DMS153 (cell line): Measurements from ENCODE around the gene TMEM184A.

Source experiments
- DNase-seq: peaks from one replicate; lab custom pipeline; 2025; lab: John Stamatoyannopoulos, UW

Gene TMEM184A

DNA sequence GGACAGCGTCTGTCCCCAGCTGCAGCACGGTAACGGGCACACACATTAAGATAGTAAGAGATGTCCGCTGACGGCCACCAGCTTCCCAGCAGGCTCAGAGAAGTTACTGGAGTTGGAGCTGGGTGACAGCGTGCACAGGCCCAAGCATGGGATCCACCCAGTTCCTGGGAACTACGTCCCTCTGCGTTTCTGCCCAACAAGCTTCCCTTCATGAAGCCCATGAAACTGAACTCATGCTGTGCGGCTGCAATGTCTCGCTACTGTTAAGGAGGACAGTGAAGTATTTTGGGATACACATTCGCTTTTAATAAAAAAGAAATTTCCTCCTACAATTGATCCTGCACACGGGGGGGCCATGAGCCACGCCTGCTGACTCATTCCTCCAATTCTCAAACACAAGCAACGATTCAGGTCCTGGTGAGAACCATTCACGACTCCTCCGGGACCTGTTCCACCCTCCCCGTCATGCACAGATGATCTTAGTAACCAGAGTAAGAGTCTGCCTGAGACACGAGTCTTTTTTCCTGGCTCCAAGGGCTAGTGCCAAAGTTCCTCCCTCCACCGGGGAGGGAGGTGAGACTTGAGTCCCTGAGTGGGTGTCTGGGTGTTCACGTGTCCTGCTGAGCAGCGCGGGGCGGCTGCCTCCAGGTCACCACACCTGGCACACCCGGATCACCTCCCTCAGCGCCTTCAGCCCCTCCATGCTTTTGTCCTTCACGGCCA is 11.2 kb upstream of the TMEM184A start:
- DNase-seq = no peak

DNA sequence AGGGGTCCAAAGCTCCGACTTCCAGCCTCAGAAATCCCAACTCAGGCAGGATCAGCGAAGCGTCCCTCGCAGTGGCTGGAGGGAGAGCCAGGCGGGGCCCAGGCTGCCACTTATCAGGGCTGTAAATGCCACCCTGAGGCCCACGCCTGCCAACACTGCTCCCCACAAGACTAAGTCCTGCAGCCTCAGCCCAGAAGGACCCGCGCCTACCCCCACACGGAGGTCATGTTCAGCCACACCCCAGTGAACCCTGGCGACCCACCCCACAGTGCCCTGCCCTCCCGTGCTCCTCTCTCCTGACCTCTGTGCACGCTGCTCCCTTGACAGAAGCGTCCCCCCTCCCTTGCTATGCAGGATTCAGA is 10.7 kb upstream of the TMEM184A start:
- DNase-seq = no peak

DNA sequence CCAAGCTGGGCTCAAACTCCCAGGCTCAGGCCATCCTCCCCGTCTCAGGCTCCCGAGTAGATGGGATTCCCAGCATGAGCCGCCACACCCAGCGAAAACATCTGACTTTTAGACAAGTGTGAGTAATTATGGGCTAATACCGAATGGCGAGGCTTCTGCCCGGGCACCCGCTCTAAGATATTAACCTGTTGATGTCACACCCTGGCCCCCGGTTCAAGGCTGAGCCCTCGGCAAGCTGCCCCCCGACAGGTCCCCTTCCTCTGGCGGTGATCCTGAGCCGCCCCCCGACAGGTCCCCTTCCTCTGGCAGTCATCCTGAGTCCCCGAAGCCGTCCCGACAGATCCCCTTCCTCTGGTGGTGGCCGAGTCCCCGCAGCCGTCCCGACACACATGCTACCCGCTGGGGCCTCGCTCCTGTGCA is 8.6 kb upstream of the TMEM184A start:
- no peak for DNase-seq

DNA sequence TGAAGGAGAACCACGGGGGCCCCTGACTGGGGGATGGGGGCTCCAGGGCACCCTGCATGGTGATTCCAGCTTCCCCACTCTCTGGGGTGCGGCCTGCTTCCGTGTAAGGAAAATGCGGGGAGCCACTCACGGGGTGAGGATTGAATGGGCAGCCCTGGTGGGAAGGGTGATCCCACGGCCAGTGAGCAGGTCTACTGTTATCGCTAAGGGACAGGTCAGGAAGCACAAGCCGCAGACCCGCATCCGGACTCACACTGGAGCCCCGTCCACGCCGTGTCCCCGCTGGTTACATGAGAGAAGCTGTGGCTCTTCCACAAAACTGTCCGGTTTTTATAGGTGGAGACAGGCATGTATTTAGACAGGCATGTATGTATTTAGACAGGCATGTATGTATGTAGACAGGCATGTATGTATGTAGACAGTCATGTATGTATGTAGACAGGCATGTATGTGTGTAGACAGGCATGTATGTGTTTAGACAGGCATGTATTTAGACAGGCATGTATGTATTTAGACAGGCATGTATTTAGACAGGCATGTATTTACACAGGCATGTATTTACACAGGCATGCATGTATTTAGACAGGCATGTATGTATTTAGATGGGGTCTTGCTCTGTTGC is 8.1 kb upstream of the TMEM184A start:
- no peak for DNase-seq

DNA sequence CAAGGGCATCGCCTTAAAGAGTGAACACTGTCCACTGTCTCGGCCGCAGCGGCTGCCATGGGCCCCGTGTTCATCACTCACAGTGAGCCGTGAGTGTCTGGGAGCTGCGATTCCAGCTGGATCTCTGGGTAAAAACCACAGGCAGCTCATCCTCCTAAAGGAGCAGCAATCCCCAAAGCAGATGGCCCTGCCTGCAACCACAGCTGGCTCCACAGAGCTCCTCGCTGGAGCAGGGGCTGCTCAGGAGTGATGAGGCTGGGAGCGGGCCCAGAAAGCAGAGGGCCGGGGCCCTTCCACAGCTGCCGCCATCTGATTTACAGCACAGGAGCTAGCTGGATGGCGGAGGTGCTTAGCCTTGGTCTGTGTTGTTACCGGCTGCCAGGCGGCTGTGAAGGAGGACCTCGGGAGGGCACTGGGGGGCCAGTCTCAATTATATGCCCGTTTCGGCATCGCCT is 6.6 kb upstream of the TMEM184A start:
- DNase-seq = no peak

DNA sequence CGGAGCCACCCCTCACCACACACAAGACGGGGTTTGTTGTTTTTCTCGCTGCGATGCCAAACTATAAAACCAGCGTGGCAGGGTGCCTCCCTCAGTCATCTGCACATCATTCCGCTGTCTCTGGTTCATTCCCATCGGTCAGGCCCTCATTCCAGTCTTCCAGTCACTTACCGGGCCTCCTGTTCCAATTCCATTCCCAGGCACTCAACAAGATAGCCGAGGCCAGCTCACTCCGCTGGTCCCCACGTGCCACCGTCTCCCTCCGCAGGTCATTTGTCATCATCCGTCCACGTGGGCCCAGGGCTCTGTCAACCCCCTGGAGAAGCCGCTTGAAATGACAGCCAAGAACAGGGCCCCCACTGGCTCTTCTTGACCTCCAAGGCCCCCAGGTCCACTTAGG is 6.1 kb upstream of the TMEM184A start:
- DNase-seq = no peak

DNA sequence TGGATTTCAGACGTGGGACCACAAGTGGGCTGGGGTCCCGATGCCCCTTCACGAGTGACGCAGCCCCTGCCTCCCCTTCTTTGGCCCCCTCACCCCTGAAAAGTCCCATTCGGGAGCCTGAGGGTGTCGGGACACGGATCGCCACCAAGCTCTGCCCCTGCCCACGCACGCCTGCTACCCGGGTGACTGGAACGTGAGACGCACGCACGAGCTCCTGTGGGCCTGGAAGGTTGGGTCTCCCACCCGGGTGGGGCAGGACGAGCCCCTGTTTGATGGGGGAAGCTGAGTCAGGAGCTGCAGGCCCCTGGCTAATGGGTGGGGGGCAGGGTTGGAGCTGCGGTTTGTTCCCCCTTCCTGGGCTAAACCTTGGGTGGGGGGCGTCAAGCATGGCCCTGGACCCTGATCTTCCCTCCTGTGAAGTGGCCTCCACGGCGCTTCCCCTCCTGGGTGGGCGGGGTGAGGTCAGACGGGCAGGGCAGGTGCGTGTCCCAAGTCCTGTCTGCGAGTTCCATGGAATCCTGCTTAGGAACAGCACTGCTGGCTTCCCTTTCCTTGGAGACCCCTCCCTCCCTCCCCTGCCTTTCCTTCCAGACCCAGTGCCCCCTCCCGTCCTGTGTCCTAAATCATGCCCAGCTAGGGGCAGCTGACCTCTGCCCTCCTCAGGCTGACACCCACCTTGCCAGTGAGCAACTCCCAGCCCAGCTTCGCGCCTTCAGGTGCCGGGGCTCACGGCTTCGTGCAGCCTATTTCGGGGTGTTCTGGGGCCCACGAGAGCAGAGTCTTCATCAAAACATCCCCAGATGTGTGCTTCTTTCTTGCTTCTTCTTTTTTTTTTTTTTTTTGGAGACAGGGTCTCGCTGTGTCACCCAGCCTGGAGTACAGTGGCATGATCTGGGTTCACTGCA is 5.3 kb upstream of the TMEM184A start:
- no peak for DNase-seq

DNA sequence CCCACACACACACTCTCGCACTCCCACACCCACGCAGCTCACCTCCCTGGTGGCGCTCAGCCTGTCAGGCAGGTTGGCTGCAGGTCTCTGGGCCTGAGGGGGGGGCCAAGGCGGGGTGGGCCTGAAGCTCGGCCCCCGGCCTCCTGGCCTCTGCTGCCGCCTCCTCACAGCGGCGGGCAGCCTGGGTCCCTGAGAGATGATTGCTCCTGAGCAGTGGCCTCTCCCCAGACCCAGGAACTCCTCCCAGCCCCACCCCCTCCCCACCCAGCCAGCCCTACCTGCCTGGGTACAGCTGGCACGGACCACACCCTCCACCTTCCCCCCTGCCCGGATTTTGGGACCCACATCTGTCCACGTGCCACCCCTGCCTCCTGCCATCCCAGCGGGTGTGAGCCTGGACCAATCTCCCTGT is 4.6 kb upstream of the TMEM184A start:
- DNase-seq = no peak

DNA sequence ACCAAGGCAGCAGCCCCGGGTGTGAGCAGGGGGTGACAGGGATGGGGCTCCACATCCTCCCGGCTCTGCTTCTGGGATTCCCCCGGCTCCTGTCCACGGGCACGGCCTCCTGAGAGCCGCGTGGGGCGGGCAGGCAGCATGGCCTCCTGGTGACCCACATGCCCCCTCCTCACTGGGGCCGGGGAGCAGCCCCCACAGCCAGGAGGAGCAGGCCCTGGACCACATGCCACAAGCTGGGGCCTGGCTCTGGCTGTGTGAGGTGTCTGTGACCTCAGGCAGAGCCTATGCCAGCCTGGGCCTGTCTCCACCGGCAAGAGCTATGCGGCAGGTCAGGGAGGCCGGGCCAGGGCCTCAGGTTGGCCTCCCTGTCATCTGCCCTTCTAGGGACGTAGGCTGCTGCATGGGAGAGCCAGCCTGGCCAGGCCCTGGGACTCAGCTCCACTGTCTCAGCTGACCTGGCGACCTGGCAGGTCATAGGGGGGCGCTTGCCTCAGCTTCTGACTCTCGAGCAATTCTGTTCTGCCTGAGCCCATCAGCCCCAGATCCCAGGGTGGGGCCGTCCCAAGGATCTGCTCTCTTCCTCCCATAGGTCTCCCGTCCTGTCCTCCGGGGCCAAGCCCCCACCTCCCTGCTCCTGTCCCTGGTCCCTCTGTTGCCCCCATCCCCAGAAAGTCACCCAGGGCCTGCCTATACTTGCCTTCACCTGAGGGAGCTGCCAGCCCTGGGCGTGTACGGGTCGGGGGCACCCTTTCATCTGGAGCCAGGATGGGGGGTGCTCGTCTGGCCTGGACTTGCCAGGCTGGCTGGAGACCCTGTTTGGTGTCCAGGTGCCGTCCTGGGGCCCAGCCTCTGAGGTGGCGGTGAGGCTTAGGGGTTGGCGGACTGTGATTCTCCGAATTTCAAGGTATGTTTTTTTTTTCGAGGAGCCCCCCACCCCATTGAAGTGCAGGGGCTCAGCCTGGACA is 3.9 kb upstream of the TMEM184A start:
- no peak for DNase-seq

DNA sequence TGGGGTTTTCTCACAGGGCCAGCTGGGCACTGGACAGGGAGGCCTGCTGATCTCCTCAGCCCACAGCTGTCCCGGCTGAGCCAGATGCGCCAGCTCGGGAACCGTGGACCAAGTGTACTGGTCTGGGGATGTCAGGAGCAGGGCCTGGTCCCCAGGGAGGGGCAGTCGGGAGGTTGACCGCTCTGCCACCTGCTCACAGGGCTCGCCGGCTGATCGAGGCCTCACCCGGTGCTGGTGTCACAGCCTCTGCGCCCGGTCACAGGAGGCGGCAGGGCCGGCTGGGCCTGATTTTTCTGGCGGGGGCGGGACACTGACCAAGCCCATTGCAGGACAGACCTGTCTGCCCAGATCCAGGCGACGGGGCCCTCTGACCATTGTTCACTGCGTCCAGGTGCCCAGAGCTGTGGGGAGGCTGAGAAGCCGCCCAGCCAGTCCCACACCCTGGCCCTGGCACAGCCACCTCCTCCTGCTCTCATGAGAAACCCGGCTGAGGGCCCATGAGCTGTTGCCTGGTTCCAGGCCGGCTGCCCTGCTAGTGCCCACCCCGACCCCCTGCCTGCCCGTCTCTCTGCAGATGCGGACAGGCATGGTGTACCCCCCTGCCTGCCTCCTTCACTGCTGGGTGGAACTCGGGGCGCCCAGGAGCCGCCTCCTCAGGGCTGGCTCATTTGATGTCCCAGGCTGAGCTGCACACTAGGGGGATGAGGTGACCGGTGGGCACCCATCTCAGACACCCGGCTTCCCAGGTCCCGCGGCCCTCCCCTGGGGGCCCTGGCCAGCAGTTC is 3.0 kb upstream of the TMEM184A start:
- DNase-seq = no peak

DNA sequence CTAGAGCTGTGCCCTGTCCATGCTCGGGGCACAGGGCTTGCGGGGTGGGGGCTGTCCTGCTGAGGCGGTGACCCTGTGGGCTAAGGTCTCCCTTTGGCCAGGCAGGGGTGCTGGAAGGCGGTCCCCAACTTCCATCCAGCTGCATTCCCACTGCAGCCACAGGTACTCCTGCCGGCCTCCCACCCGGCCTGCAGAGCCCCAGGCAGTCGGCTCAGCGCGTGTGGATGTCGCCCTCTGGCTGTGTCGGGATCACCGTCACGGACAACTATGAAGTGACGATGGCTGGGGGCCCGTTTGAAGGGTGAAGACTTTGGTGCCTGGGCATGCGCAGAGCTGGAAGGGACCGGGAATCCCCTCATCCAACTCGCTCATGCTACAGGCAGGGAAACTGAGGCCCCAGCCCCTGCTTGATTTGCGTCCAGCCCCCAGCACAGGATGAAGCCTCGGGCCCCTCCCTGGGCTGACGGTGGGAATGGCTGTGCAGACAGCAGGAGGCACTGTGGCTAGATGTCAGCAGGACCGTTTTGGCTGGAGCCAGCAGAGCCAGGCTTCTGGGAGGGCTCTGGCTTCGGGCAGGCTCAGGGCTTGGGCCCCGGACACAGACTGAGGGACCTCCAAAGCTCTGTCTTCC is 2.3 kb upstream of the TMEM184A start:
- no peak for DNase-seq

DNA sequence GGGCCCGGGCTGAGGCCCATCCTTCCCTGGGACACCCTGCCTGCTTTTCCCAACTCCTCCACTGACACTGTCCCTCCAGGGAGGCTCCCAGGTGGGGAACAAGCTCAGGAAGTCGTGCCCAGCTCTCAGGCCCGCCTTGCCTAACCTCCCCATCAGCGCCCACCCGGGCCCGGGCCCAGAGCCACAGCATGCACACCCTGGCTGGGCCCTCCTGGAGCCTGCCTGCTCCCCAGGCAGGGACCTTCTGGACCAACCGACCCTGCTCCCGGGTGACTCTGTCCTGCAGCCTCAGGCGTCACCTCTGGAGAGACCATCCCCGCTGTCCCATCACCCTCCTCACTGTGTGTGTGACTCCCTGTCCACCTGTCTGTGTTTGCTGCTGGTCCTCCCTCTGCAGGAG is 1.8 kb upstream of the TMEM184A start:
- DNase-seq = no peak

DNA sequence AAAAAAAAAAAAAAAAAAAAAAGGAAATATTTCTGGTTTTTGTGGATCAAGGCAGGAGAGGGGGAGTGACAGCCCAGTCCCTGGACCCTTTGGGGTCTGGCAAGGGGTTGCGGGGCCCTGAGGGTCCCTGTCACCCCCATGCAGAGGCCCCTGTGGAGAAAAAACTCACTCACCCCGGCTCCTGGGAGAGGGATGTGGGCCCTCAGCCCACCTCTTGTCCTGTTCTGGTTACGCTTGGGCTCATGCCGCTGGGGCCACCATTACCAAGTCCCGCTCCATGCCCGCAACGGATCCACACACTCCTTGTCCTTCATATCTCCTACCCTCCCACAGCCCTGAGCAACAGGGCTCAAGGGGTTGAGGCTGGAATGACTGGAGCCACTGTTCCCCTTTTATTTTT is 1.0 kb upstream of the TMEM184A start:
- no peak for DNase-seq

DNA sequence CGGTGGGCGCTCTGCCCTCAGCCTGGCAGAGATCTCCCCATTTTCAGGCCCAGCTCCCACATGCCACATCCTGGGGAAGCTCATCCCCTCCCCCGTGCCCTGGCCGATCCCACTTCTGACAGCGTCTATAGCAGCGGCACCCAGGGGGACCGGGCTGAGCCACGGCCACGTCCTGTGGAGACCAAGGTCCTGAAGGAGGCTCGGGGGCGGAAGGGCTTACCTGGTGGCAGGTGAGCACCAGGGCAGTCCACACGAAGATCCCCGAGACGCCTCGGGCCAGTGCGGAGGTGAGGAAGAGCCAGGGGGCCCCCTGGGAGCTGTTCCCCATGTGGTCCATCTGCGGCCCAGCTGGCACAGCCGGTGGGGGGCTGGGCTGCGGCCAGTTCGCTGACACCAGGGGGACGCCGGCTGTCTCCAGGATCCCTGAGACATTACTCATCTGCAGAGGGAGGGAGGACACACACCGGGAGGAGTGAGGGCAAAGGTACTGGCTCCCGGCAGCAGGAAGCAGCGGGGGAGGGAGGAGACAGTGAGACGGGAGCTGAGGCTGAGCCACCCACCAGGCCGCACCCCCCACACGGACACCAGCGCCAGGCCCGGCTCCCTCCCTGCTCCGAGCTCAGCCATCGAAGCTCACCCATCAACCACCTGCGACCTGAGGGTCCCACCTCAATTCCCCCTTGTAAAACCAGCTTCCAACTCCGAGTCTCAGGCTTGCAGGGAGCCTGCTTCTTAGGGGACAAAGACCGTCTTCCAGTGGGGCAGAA is 776 bp downstream of the TMEM184A start:
- DNase-seq = peak; percentile 61

DNA sequence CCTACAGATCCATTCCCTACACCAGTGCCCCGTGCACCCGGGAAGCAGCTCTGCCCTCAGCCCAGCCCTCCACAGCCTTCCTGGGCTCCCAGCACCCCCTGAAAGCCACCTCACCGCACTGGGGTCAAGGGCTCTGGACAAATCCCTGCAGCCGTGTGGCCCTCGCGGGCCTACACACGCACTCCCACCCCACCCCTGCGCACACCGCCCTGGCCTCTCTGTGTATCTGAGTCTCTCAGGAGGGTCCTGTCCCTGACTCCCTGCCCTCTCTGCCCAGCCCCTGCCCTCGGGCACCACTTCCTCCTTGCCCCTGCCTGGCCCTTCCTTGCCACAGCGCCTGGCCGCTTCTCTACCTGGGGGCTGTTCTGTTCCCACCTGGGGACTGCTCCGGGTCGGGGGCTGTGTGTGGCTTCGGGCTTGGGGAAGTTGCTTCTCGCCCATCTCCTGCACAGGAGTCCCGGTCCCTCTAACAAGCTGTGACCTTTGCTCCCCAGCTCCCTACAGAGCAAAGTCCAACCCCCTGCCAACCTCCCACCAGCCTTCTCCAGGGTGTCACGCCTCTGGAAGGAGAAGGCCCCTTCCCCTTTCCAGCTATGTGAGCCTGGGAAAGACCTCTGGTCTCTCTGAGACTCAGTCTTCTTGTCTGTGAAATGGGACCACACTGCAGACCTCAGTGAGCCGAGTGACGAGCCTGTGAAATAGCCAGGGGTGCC is 1.5 kb downstream of the TMEM184A start:
- DNase-seq = no peak

DNA sequence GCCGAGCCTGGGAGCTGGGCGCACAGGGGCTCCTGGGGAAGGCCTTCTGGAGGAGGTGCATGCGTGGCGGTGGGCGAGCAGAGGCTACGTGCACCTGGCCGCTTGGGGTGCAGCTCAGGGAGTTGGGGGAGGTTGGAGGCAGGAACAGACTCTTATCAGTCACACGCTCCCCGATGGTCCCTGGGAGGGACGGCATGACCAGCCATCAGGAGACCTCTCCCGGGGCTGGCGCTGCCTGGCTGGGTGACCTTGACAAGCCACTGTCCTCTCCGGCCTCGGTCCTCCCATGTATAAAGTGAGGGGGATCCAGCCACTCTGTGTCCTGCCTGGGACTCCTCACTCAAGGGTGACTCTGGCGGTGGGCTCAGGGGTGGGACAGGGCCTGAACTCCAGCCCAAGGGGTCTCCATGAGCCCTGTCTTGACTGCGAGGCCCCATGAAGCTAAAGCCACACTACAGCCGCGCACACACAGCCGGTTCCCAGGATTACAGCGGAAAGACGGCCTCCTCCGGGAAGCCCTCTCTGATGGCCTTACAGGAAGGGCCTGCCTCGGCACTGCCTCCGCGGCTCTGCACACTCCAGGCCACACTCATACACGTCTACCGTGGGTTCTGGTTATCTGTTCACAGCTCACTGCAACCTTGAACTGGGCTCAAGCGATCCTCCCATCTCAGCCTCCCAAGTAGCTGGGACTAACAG is 2.3 kb downstream of the TMEM184A start:
- DNase-seq = no peak

DNA sequence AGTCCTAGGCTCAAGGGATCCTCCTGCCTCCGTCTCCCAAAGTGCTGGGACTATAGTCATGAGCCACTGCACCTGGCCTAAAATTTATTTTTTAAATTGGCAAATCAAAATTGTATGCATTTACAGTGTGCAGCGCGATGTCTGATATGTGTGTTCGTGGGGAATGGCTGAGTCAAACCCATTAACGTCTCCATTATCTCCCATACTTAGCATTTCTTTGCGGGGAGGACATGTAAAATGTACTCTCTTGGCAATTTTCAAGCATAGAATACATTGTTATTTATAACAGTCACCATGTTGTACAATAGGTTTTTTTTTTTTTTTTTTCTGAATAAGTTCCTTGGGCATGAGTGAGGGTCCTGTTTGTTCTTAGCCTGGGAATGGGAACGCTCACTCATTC is 3.8 kb downstream of the TMEM184A start:
- no peak for DNase-seq

DNA sequence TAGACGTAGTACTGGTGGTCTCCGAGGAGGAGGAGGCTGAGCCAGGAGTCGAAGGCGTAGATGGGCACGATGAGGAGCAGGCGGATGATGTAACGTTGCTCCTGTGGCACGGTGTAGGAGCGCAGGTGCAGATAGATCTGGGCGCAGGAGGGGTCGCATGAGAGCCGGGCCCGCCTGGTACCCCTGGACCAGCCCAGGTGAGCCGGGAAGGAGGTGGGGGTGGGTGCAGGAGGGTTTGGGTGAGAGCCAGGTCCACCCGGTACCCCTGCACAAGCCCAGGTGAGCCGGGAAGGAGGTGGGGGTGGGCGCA is 5.2 kb downstream of the TMEM184A start:
- no peak for DNase-seq
